Lower lobe of right lung (tissue), 2 donors: Measurements from ENCODE around the gene GPR143. TPM values are rescaled to one million over a fixed set of nuclear protein-coding genes. Genes with fewer than 3 reads are reported as not detected.

ENCODE experiments used
- ATAC-seq, 2 donors: fragments of 200-7000 bp; cut with Tn5 transposase; one replicate each; pipeline ENCODE4 v1.9.1; 2020 to 2022; ENCODE audit warnings: mild to moderate bottlenecking in 2 of 2, moderate library complexity in 2 of 2
- DNase-seq: peaks from one replicate; pipeline ENCODE4 v3.0.0-alpha.2; 2020
- H3K27ac ChIP-seq: fragments of 200-600 bp; one replicate; pipeline ENCODE4 v1.8.0; 2022
- H3K27me3 ChIP-seq: fragments of 200-600 bp; one replicate; pipeline ENCODE4 v1.8.0; 2022; ENCODE audit warnings: low read depth
- H3K36me3 ChIP-seq: fragments of 200-600 bp; one replicate; pipeline ENCODE4 v1.8.0; 2022; ENCODE audit warnings: mild to moderate bottlenecking
- H3K4me1 ChIP-seq: fragments of 200-600 bp; one replicate; pipeline ENCODE4 v1.8.0; 2022
- H3K4me3 ChIP-seq: fragments of 200-600 bp; one replicate; pipeline ENCODE4 v1.8.0; 2022; ENCODE audit warnings: mild to moderate bottlenecking
- H3K9me3 ChIP-seq: fragments of 200-600 bp; one replicate; pipeline ENCODE4 v1.8.0; 2022
- CTCF ChIP-seq: fragments of 200-600 bp; IDR thresholded peaks from one replicate; pipeline ENCODE4 v1.8.0; 2022; ENCODE audit warnings: antibody characterized with exemption, mild to moderate bottlenecking
- intact Hi-C: fragments of 100-400 bp; cut with DNase I; formaldehyde crosslinking; loops from one replicate; pipeline ENCODE4 v1.11.0; 2022
- total RNA-seq: library from RNA; stranded (reverse); fragmentation: NEBNext Ultra II Directional; extraction: Animal tissue kit (Norgen Biotek cat#: 25700); gene quantifications from one replicate; pipeline ENCODE4 v1.2.1, GENCODE V29; 2021
- donor health status: DM: no; HTN: yes; CAD: no; lungs with severe emphysema.

Gene GPR143
- total RNA-seq, 1 donor from 2014 or later = 0.47 TPM

GRCh38 chrX:9687899-9688298 is 77.7 kb downstream of the GPR143 start:
- no peak for TF ChIP-seq CTCF
- Histone ChIP-seq H3K27ac (no peak overlapping the region), H3K27me3 (no peaks in the 10 kb centered on the region), H3K4me1 (no peaks in the 10 kb centered on the region), H3K36me3 (no peaks in the 10 kb centered on the region), H3K4me3 (no peak overlapping the region), H3K9me3 (no peaks in the 10 kb centered on the region)
- DNase-seq = no peak
- ATAC-seq = no peak
- intact Hi-C loops = no loop called here

- H3K4me1 ChIP-seq = no peaks in the 10 kb centered on the region
- no peaks in the 10 kb centered on the region for H3K36me3 ChIP-seq
- DNase-seq (no peak), ATAC-seq (no peak)
- no peak overlapping the region for H3K4me3 ChIP-seq
- TF ChIP-seq CTCF = no peak
- no peaks in the 10 kb centered on the region for H3K27me3 ChIP-seq
- no peak overlapping the region for H3K27ac ChIP-seq
- intact Hi-C loops = no loop called here
- no peaks in the 10 kb centered on the region for H3K9me3 ChIP-seq
These were observed 82.3 kb downstream of the GPR143 start for GRCh38 chrX:9683350-9683749.

- ATAC-seq = no peak
These were observed 82.8 kb downstream of the GPR143 start for GRCh38 chrX:9682861-9683260.

GRCh38 chrX:9682456-9682855 is 83.2 kb downstream of the GPR143 start:
- ATAC-seq (no peak), DNase-seq (no peak)
- no peak for TF ChIP-seq CTCF
- no peak overlapping the region for H3K27ac ChIP-seq
- no peak overlapping the region for H3K4me3 ChIP-seq
- no peaks in the 10 kb centered on the region for H3K4me1 ChIP-seq
- H3K9me3 ChIP-seq = no peaks in the 10 kb centered on the region
- no peaks in the 10 kb centered on the region for H3K27me3 ChIP-seq
- intact Hi-C loops = no loop called here
- H3K36me3 ChIP-seq = no peaks in the 10 kb centered on the region

More at GRCh38 chrX:9682861-9683260, 82.8 kb downstream of the GPR143 start:
- no peak overlapping the region for H3K4me3 ChIP-seq
- intact Hi-C loops = no loop called here
- no peak for TF ChIP-seq CTCF
- no peak for DNase-seq
- no peaks in the 10 kb centered on the region for H3K27me3 ChIP-seq
- no peaks in the 10 kb centered on the region for H3K9me3 ChIP-seq
- H3K27ac ChIP-seq = no peak overlapping the region
- no peaks in the 10 kb centered on the region for H3K4me1 ChIP-seq
- H3K36me3 ChIP-seq = no peaks in the 10 kb centered on the region

- Histone ChIP-seq H3K36me3 (no peaks in the 10 kb centered on the region), H3K27ac (no peak overlapping the region), H3K4me1 (no peaks in the 10 kb centered on the region), H3K27me3 (no peaks in the 10 kb centered on the region), H3K9me3 (no peaks in the 10 kb centered on the region), H3K4me3 (no peak overlapping the region)
- no peak for TF ChIP-seq CTCF
- ATAC-seq (no peak), DNase-seq (no peak)
- intact Hi-C loops = no loop called here
These were observed 84.2 kb downstream of the GPR143 start for GRCh38 chrX:9681422-9681821.

- DNase-seq = no peak
- TF ChIP-seq CTCF = no peak
- no peaks in the 10 kb centered on the region for H3K4me1 ChIP-seq
- intact Hi-C loops = no loop called here
- no peaks in the 10 kb centered on the region for H3K9me3 ChIP-seq
- no peak overlapping the region for H3K27ac ChIP-seq
- no peaks in the 10 kb centered on the region for H3K27me3 ChIP-seq
- no peak overlapping the region for H3K4me3 ChIP-seq
- H3K36me3 ChIP-seq = no peaks in the 10 kb centered on the region
- ATAC-seq = no peak
These were observed 84.6 kb downstream of the GPR143 start for GRCh38 chrX:9681011-9681410.
